ENCODE data around the gene CCNA1. TPM values are rescaled to one million over a fixed set of nuclear protein-coding genes. Genes with fewer than 3 reads are reported as not detected.

The CCNA1 gene
- total RNA-seq, result 1 to 10 TPM; 3.8 to 4.3 TPM

GRCh38 chr13:36432106-36432544, at the start of gene CCNA1:
CCNA1 (plus strand) TSS chr13:36432495; CDS start chr13:36433057, 562 bp downstream.
- Mint-ChIP-seq H3K27ac (no peak within 1 kb of the TSS), H3K4me3 (peak within 1 kb of the TSS; percentile 59), H3K9me3 (ENCODE audit: low read depth) (no peaks in the 10 kb centered on the region), H3K4me1 (peaks cover 10% of the 10 kb centered on the region), H3K36me3 (no peaks in the 10 kb centered on the region), H3K27me3 (peaks cover 62% of the 10 kb centered on the region)
- CTCF ChIA-PET, result interaction anchor here (1.3 kb wide), 1 partner anchor 85 kb away, joined by 3 read pairs; no protein-coding TSS in a partner anchor
- peak; percentile 57 for DNase-seq
- peak; percentile 75 for ATAC-seq

GRCh38 chr13:36385489-36385888, 46.8 kb upstream of the CCNA1 start:
- Mint-ChIP-seq H3K27ac (no peak overlapping the region), H3K4me1 (no peaks in the 10 kb centered on the region), H3K27me3 (no peaks in the 10 kb centered on the region), H3K36me3 (no peaks in the 10 kb centered on the region), H3K4me3 (no peak overlapping the region), H3K9me3 (ENCODE audit: low read depth) (no peaks in the 10 kb centered on the region)
- CTCF ChIA-PET, result no interaction called here
- no peak for ATAC-seq
- DNase-seq, result no peak

- no peak for DNase-seq
- ATAC-seq, result no peak
- H3K9me3 Mint-ChIP-seq (ENCODE audit: low read depth), result no peaks in the 10 kb centered on the region
- CTCF ChIA-PET, result no interaction called here
- H3K4me3 Mint-ChIP-seq, result no peak overlapping the region
- H3K27me3 Mint-ChIP-seq, result peaks cover 2% of the 10 kb centered on the region
- no peaks in the 10 kb centered on the region for H3K36me3 Mint-ChIP-seq
- H3K4me1 Mint-ChIP-seq, result no peaks in the 10 kb centered on the region
- H3K27ac Mint-ChIP-seq, result no peak overlapping the region
Observed at GRCh38 chr13:36395280-36395679, 37.0 kb upstream of the CCNA1 start.

GRCh38 chr13:36405151-36405550, 27.1 kb upstream of the CCNA1 start:
- Mint-ChIP-seq H3K27ac (no peak overlapping the region), H3K27me3 (peaks cover 14% of the 10 kb centered on the region), H3K36me3 (no peaks in the 10 kb centered on the region), H3K9me3 (ENCODE audit: low read depth) (no peaks in the 10 kb centered on the region), H3K4me1 (no peaks in the 10 kb centered on the region), H3K4me3 (no peak overlapping the region)
- CTCF ChIA-PET, result no interaction called here
- ATAC-seq (no peak), DNase-seq (no peak)

- DNase-seq (no peak), ATAC-seq (no peak)
- no peak overlapping the region for H3K4me3 Mint-ChIP-seq
- H3K4me1 Mint-ChIP-seq, result peaks cover 15% of the 10 kb centered on the region
- CTCF ChIA-PET, result no interaction called here
- no peaks in the 10 kb centered on the region for H3K36me3 Mint-ChIP-seq
- no peak overlapping the region for H3K27ac Mint-ChIP-seq
- peaks cover 2% of the 10 kb centered on the region for H3K9me3 Mint-ChIP-seq (ENCODE audit: low read depth)
- H3K27me3 Mint-ChIP-seq, result peaks cover 6% of the 10 kb centered on the region
Observed at GRCh38 chr13:36412736-36413135, 19.6 kb upstream of the CCNA1 start.

GRCh38 chr13:36413161-36413560, 19.1 kb upstream of the CCNA1 start:
- H3K4me1 Mint-ChIP-seq, result peaks cover 19% of the 10 kb centered on the region
- peaks cover 2% of the 10 kb centered on the region for H3K9me3 Mint-ChIP-seq (ENCODE audit: low read depth)
- H3K27ac Mint-ChIP-seq, result no peak overlapping the region
- no peak for DNase-seq
- H3K4me3 Mint-ChIP-seq, result no peak overlapping the region
- ATAC-seq, result no peak
- H3K36me3 Mint-ChIP-seq, result no peaks in the 10 kb centered on the region
- H3K27me3 Mint-ChIP-seq, result peaks cover 4% of the 10 kb centered on the region
- CTCF ChIA-PET, result no interaction called here

- Mint-ChIP-seq H3K4me3 (no peak overlapping the region), H3K4me1 (peaks cover 22% of the 10 kb centered on the region), H3K27me3 (peaks cover 7% of the 10 kb centered on the region), H3K36me3 (no peaks in the 10 kb centered on the region), H3K9me3 (ENCODE audit: low read depth) (peaks cover 2% of the 10 kb centered on the region), H3K27ac (no peak overlapping the region)
- no peak for DNase-seq
- ATAC-seq, result no peak
- CTCF ChIA-PET, result interaction anchor here (0.8 kb wide), 1 partner anchor 322 kb away, joined by 3 read pairs; no protein-coding TSS in a partner anchor
Observed at GRCh38 chr13:36414461-36414860, 17.8 kb upstream of the CCNA1 start.

GRCh38 chr13:36417331-36417730, 15.0 kb upstream of the CCNA1 start:
- Mint-ChIP-seq H3K27ac (peak overlapping the region; percentile 60), H3K27me3 (peaks cover 7% of the 10 kb centered on the region), H3K4me3 (no peak overlapping the region), H3K9me3 (ENCODE audit: low read depth) (peaks cover 2% of the 10 kb centered on the region), H3K36me3 (no peaks in the 10 kb centered on the region), H3K4me1 (peaks cover 41% of the 10 kb centered on the region)
- ATAC-seq (no peak), DNase-seq (no peak)
- CTCF ChIA-PET, result interaction anchor here (0.9 to 1.4 kb wide), 3 partner anchors 37 to 563 kb away, joined by 3 to 5 read pairs (median 5); no protein-coding TSS in a partner anchor

- DNase-seq (no peak), ATAC-seq (peak; percentile 57)
- peaks cover 41% of the 10 kb centered on the region for H3K4me1 Mint-ChIP-seq
- peak overlapping the region; percentile 36 for H3K4me3 Mint-ChIP-seq
- peak overlapping the region; percentile 60 for H3K27ac Mint-ChIP-seq
- H3K9me3 Mint-ChIP-seq (ENCODE audit: low read depth), result peaks cover 2% of the 10 kb centered on the region
- H3K27me3 Mint-ChIP-seq, result peaks cover 7% of the 10 kb centered on the region
- H3K36me3 Mint-ChIP-seq, result no peaks in the 10 kb centered on the region
- CTCF ChIA-PET, result interaction anchor here (1.1 to 1.4 kb wide), 3 partner anchors 10 to 562 kb away, joined by 3 to 5 read pairs (median 4); no protein-coding TSS in a partner anchor
Observed at GRCh38 chr13:36418022-36418805, 14.1 kb upstream of the CCNA1 start.

- CTCF ChIA-PET, result interaction anchor here (0.9 to 2.1 kb wide), 8 partner anchors 19 to 560 kb away, joined by 3 to 8 read pairs (median 4); no protein-coding TSS in a partner anchor
- peak; percentile 83 for DNase-seq
- Mint-ChIP-seq H3K4me3 (no peak overlapping the region), H3K4me1 (peaks cover 32% of the 10 kb centered on the region), H3K36me3 (no peaks in the 10 kb centered on the region), H3K27ac (peak overlapping the region; percentile 61), H3K27me3 (peaks cover 21% of the 10 kb centered on the region), H3K9me3 (ENCODE audit: low read depth) (no peaks in the 10 kb centered on the region)
- peak; percentile 82 for ATAC-seq
Observed at GRCh38 chr13:36420437-36420891, 11.8 kb upstream of the CCNA1 start.

- CTCF ChIA-PET, result interaction anchor here (1.0 to 2.1 kb wide), 4 partner anchors 30 to 315 kb away, joined by 4 to 8 read pairs (median 6); no protein-coding TSS in a partner anchor
- Mint-ChIP-seq H3K27me3 (peaks cover 21% of the 10 kb centered on the region), H3K36me3 (no peaks in the 10 kb centered on the region), H3K4me3 (no peak overlapping the region), H3K4me1 (peaks cover 28% of the 10 kb centered on the region), H3K9me3 (ENCODE audit: low read depth) (no peaks in the 10 kb centered on the region), H3K27ac (no peak overlapping the region)
- DNase-seq (no peak), ATAC-seq (peak; percentile 59)
Observed at GRCh38 chr13:36421447-36421846, 10.8 kb upstream of the CCNA1 start.

- no peak overlapping the region for H3K4me3 Mint-ChIP-seq
- no peaks in the 10 kb centered on the region for H3K9me3 Mint-ChIP-seq (ENCODE audit: low read depth)
- DNase-seq, result no peak
- no peak for ATAC-seq
- CTCF ChIA-PET, result no interaction called here
- no peaks in the 10 kb centered on the region for H3K36me3 Mint-ChIP-seq
- no peak overlapping the region for H3K27ac Mint-ChIP-seq
- peaks cover 10% of the 10 kb centered on the region for H3K4me1 Mint-ChIP-seq
- H3K27me3 Mint-ChIP-seq, result peaks cover 62% of the 10 kb centered on the region
Observed at GRCh38 chr13:36428086-36428485, 4.2 kb upstream of the CCNA1 start.

- Mint-ChIP-seq H3K36me3 (no peaks in the 10 kb centered on the region), H3K4me3 (no peak overlapping the region)
- CTCF ChIA-PET, result no interaction called here
Observed at GRCh38 chr13:36430247-36431203, 1.8 kb upstream of the CCNA1 start.

More at GRCh38 chr13:36430247-36431203, 1.8 kb upstream of the CCNA1 start:
- no peak for ATAC-seq
- Mint-ChIP-seq H3K4me1 (peaks cover 10% of the 10 kb centered on the region), H3K27ac (no peak overlapping the region), H3K9me3 (ENCODE audit: low read depth) (no peaks in the 10 kb centered on the region), H3K27me3 (peaks cover 64% of the 10 kb centered on the region)
- DNase-seq, result no peak

Data from activated CD8-positive, alpha-beta memory T cell treated with anti-CD3 and anti-CD28 coated beads, Interleukin-2, amount 10 ng/mL, durations not matched to agents 7 days and 5 days (primary cell).